Smooth muscle cell of bladder (primary cell): ENCODE data around the gene KCNJ12. TPM values are rescaled to one million over a fixed set of nuclear protein-coding genes. Genes with fewer than 3 reads are reported as not detected.

Experiments used
- total RNA-seq: library from RNA; depleted of rRNA; stranded (reverse); fragments of >200 nt; gene quantifications from 2 replicates; pipeline ENCODE4 v1.2.3, GENCODE V29; 2014

The KCNJ12 gene
- total RNA-seq = 2.3 and 6.4 TPM in 2 replicates

GRCh38 chr17:21376081-21376758 lies at the start of gene KCNJ12:
KCNJ12 (plus strand) TSS chr17:21376357; CDS start chr17:21415343, 38,986 bp downstream.

Other genes with a start within 250 kb of the KCNJ12 start
- gene DHRS7B, start 249.4 kb upstream of the KCNJ12 start, total RNA-seq = 14.6 and 21.7 TPM in 2 replicates
- gene TMEM11, start 162.2 kb upstream of the KCNJ12 start, total RNA-seq = 13.1 and 19.4 TPM in 2 replicates
- gene NATD1, start 122.9 kb upstream of the KCNJ12 start, total RNA-seq = 1.8 and 3.4 TPM in 2 replicates
- 8.8 and 13.4 TPM in 2 replicates for gene MAP2K3, start 91.6 kb upstream of the KCNJ12 start, total RNA-seq